SHP77 (cell line): ENCODE measurements around the gene CDY2A.
"Not testable (repeated sequence)": the region's sequence is repeated elsewhere in the genome, so short reads cannot be mapped to it uniquely, and the experiment has no call there.

Experiments used
- DNase-seq, 2 experiments: peaks; one replicate each; lab custom pipeline; 2025; lab: John Stamatoyannopoulos, UW

The CDY2A gene

GRCh38 chrY:18025487-18025886, at the start of gene CDY2A:
Gene CDY2A (plus strand): TSS chrY:18025787. CDS start chrY:18026115, 328 bp downstream.
- not testable (repeated sequence) for DNase-seq

GRCh38 chrY:17997586-17997985, 28.0 kb upstream of the CDY2A start:
- not testable (repeated sequence) for DNase-seq

GRCh38 chrY:17998266-17998665, 27.3 kb upstream of the CDY2A start:
- not testable (repeated sequence) for DNase-seq

- DNase-seq = not testable (repeated sequence)
These were observed 1.7 kb upstream of the CDY2A start for GRCh38 chrY:18023897-18024296.

GRCh38 chrY:18028845-18029244, 3.3 kb downstream of the CDY2A start:
- not testable (repeated sequence) for DNase-seq

GRCh38 chrY:18030178-18030577, 4.6 kb downstream of the CDY2A start:
- not testable (repeated sequence) for DNase-seq

GRCh38 chrY:18034100-18034814, 8.7 kb downstream of the CDY2A start:
- DNase-seq = not testable (repeated sequence)

GRCh38 chrY:18034864-18035263, 9.3 kb downstream of the CDY2A start:
- not testable (repeated sequence) for DNase-seq

GRCh38 chrY:18044990-18045389, 19.4 kb downstream of the CDY2A start:
- DNase-seq = not testable (repeated sequence)

GRCh38 chrY:18048149-18049040, 22.8 kb downstream of the CDY2A start:
- not testable (repeated sequence) for DNase-seq

GRCh38 chrY:18049061-18049460, 23.5 kb downstream of the CDY2A start:
- DNase-seq = not testable (repeated sequence)

GRCh38 chrY:18056473-18056872, 30.9 kb downstream of the CDY2A start:
- DNase-seq = not testable (repeated sequence)

- DNase-seq = not testable (repeated sequence)
These were observed 47.9 kb downstream of the CDY2A start for GRCh38 chrY:18073464-18073863.
